ENCODE results near the gene TFDP1. TPM values are rescaled to one million over a fixed set of nuclear protein-coding genes. Genes with fewer than 3 reads are reported as not detected.

TFDP1 gene
- total RNA-seq, 6 experiments from 2014 or later = 21.7 to 26.9 (median 25.1) TPM

DNA sequence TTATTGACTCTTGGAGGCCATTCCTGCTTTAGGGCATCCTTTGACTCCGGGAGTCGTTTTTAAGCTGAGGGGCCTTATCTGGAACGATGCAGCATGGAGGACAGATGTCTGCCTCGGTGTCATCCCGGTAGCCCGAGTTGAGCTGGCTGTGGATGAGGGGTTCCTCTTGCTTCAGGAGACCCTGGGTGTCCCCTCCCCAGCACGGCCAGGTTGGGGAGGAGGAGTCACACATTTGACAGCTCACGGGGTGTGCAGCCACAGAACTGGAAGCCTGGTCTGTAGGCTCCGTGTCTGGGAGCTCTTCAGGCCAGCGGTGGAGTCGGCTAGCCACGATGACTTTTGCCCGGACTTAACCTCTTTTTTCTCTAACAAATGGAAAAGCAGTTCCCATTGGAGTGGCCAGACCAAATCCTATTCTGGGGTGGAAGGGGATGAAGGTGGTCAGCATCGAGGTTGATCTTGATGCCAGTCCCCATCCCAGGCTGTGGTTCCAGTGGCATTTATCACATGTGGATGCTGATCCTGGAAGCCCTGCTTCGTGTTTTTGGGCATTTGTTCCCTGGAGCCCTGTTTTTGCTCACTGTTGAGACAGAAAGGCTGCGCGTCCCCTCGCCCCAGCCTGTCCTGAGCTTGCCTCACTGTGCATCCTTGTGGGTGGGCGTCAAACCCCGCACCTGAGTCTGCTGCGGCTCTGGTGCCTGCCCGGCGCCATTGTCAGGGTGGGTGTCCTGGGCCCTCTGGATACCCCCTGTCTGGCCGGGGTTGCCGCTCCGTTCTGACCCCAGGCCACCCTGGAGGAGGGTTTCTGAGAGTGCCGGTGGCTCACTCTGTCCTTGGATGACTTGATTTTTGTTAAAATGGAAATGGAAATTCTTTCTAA, 12.0 kb downstream of the TFDP1 start:
- intact Hi-C loops (cut with DNase I) = no loop called here
- ATAC-seq (no peak), DNase-seq (peak in 1 of 3 donors; percentile 39)
- 97% methylated on average over 5 of the region's 27 CpGs for WGBS (ENCODE audit: insufficient coverage, low coverage, low lambda C conversion rate, missing lambda C conversion rate)
- peaks cover 0 to 5% (median 4%) of the 10 kb centered on the region in 4 donors for H3K36me3 ChIP-seq
- TF ChIP-seq, protein P1, sequence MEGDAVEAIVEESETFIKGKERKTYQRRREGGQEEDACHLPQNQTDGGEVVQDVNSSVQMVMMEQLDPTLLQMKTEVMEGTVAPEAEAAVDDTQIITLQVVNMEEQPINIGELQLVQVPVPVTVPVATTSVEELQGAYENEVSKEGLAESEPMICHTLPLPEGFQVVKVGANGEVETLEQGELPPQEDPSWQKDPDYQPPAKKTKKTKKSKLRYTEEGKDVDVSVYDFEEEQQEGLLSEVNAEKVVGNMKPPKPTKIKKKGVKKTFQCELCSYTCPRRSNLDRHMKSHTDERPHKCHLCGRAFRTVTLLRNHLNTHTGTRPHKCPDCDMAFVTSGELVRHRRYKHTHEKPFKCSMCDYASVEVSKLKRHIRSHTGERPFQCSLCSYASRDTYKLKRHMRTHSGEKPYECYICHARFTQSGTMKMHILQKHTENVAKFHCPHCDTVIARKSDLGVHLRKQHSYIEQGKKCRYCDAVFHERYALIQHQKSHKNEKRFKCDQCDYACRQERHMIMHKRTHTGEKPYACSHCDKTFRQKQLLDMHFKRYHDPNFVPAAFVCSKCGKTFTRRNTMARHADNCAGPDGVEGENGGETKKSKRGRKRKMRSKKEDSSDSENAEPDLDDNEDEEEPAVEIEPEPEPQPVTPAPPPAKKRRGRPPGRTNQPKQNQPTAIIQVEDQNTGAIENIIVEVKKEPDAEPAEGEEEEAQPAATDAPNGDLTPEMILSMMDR (IDR thresholded peaks at IDR 0.05) = no peak
- no peak for TF ChIP-seq POLR2A (IDR thresholded peaks at IDR 0.05)
- H3K9me3 ChIP-seq = no peaks in the 10 kb centered on the region
- no peak overlapping the region for H3K27ac ChIP-seq
- no peak overlapping the region for H3K4me3 ChIP-seq
- H3K4me1 ChIP-seq = no peaks in the 10 kb centered on the region
- H3K27me3 ChIP-seq = no peaks in the 10 kb centered on the region

DNA sequence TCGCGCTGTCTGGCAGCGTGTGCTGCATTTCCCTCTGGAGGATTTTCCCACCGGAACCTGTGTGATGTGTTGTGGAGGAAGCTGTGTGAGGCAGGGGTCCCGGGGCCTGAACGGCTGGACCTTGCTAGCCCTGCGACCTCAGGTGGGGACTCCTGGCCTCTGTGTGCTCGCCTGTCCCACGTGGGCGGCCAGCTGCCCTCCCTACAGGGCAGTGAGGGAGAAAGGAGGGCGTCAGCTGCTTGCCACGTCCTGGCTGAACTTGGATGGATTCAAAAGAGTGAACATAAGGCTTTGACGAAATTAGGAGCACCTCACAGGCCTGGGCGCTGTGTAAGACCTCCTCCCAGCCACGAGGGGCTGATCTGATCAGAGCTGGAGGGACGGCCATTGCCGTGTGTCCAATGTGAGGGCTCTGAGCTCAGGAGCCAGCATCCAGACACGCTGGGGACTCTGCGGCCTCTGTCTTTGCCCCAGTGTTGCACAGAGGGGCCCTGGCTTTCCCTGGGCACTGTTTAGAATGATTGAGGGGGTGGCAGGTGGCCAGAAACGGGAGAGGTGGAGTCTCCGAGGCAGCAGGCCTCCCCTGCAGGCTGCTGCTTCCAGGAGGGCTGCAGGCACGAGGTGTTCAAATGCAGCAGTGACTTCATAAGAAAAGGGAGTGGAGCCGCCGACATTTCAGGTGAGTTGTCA, 13.0 kb downstream of the TFDP1 start:
- DNase-seq (peak in 1 of 3 donors; percentile 35), ATAC-seq (no peak)
- Histone ChIP-seq H3K27me3 (no peaks in the 10 kb centered on the region), H3K36me3 (peaks cover 0 to 5% (median 4%) of the 10 kb centered on the region in 4 donors), H3K4me3 (no peak overlapping the region), H3K9me3 (no peaks in the 10 kb centered on the region), H3K27ac (no peak overlapping the region), H3K4me1 (no peaks in the 10 kb centered on the region)
- TF ChIP-seq, protein P1 (IDR thresholded peaks at IDR 0.05) = no peak
- no peak for TF ChIP-seq POLR2A (IDR thresholded peaks at IDR 0.05)
- intact Hi-C loops (cut with DNase I) = no loop called here
- 89% methylated on average over 8 of the region's 24 CpGs for WGBS (ENCODE audit: insufficient coverage, low coverage, low lambda C conversion rate, missing lambda C conversion rate)

DNA sequence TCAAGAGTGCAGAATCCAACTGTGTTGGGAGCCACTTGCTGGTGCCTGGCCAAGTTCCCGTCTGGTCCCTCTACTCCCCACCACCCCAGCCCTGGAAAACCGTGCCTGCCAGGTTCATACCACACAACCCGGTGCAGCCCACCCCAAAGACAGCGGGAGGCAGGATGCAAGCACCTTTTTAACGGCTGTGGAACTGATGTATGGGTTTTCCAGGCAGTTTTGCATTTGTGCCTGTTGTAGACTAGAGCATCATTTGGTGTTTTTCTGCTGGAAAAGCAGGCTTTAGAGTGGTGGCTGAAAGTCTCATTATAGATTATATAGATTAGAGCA, 13.5 kb downstream of the TFDP1 start:
- TF ChIP-seq, protein P1 (IDR thresholded peaks at IDR 0.05) = no peak
- TF ChIP-seq POLR2A (IDR thresholded peaks at IDR 0.05) = no peak
- DNase-seq (no peak), ATAC-seq (no peak)
- Histone ChIP-seq H3K27me3 (no peaks in the 10 kb centered on the region), H3K36me3 (peaks cover 0 to 5% (median 4%) of the 10 kb centered on the region in 4 donors), H3K9me3 (no peaks in the 10 kb centered on the region), H3K4me3 (no peak overlapping the region), H3K27ac (no peak overlapping the region), H3K4me1 (no peaks in the 10 kb centered on the region)
- WGBS (ENCODE audit: insufficient coverage, low coverage, low lambda C conversion rate, missing lambda C conversion rate) = 60% methylated on average over 1 of the region's 5 CpGs
- intact Hi-C loops (cut with DNase I) = no loop called here

DNA sequence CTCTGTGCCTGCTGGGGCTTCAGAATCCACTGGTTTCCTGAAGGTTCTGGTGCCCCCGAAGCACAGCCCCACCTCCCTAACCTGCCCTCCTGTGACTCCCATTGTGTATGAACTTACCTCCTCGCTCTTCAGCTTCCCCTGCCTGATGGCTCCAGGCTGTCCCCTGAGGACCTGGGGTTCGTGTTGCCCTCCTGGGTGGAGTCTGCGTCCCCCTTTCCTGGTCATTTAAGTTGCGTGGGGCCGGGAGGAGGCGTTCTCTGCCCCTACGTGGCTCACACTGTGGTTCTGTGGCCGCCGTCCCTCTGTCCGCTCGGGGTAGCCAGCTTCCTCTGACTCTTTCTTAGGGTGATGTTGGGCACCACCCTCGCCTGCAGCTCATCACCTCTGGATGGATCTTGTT, 13.9 kb downstream of the TFDP1 start:
- ATAC-seq = no peak
- H3K4me3 ChIP-seq = no peak overlapping the region
- peaks cover 0 to 5% (median 4%) of the 10 kb centered on the region in 4 donors for H3K36me3 ChIP-seq
- no peaks in the 10 kb centered on the region for H3K27me3 ChIP-seq
- H3K27ac ChIP-seq = no peak overlapping the region
- no peaks in the 10 kb centered on the region for H3K4me1 ChIP-seq
- TF ChIP-seq, protein P1 (IDR thresholded peaks at IDR 0.05) = no peak
- TF ChIP-seq POLR2A (IDR thresholded peaks at IDR 0.05) = no peak
- intact Hi-C loops (cut with DNase I) = no loop called here
- no peaks in the 10 kb centered on the region for H3K9me3 ChIP-seq
- DNase-seq = peak in 2 of 3 donors; percentile 37 to 47
- 96% methylated on average over 3 of the region's 13 CpGs for WGBS (ENCODE audit: insufficient coverage, low coverage, low lambda C conversion rate, missing lambda C conversion rate)

Data from right lobe of liver (tissue), 6 donors.